HCT116 (cell line): ENCODE measurements around the gene PIP4K2A. TPM values are rescaled to one million over a fixed set of nuclear protein-coding genes. Genes with fewer than 3 reads are reported as not detected.
"Not testable (repeated sequence)": the region's sequence is repeated elsewhere in the genome, so short reads cannot be mapped to it uniquely, and the experiment has no call there.

Experiments used
- ATAC-seq: fragments of 200-7000 bp; cut with Tn5 transposase; 2 replicates; pipeline ENCODE4 v1.9.1; 2020; ENCODE audit warnings: mild to moderate bottlenecking, moderate library complexity
- BruUV-seq: library from RNA; stranded (reverse); fragments of 400-500 nt; replicated peaks from 2 replicates; lab custom pipeline; 2021; lab: Mats Ljungman, UMichigan
- CTCF ChIA-PET: fragments of 300-600 bp; sonication (Branson Sonifier 250); formaldehyde crosslinking; loops from one replicate; lab custom pipeline; 2021; ENCODE audit warnings: antibody characterized with exemption; lab: Charles Lee
- POLR2A ChIA-PET: fragments of 300-600, 350-600 bp; sonication (Branson Sonifier 250); formaldehyde crosslinking; loops from one replicate; lab custom pipeline; 2021; ENCODE audit warnings: antibody characterized with exemption; lab: Charles Lee
- RAD21 ChIA-PET, 2 experiments: fragments of 300-600 bp; sonication (Branson Sonifier 250); formaldehyde crosslinking; loops; one replicate each; lab custom pipeline; 2023; ENCODE audit warnings: low total read pairs in 2 of 2; ENCODE audit not compliant: uncharacterized antibody in 2 of 2, unreplicated experiment in 2 of 2, low non-redundant PET in 1 of 2; lab: Charles Lee
- DNase-seq: peaks from one replicate; pipeline ENCODE4 v3.0.0-alpha.2; 2010; ENCODE audit warnings: low read depth, low spot score
- H2AFZ ChIP-seq: fragments of 200-600 bp; shearing (Covaris generic), sonication (generic); 2 replicates; pipeline ENCODE4 v1.6.1; 2017; ENCODE audit warnings: low read depth, mixed run types, mixed read lengths, antibody characterized with exemption, low read length; ENCODE audit not compliant: poor library complexity, severe bottlenecking
- H3K27ac ChIP-seq: 2 replicates; pipeline ENCODE4 v1.5.1; 2012; ENCODE audit warnings: low read depth, low read length
- H3K27me3 ChIP-seq: fragments of 200-600 bp; sonication (generic); 2 replicates; pipeline ENCODE4 v1.6.1; 2016; ENCODE audit warnings: mixed run types, low read length, mixed read lengths; ENCODE audit not compliant: insufficient read depth
- H3K36me3 ChIP-seq, 2 experiments: fragments of 200-500 bp in 1 of 2; fragments of 200-600 bp in 1 of 2; sonication (Bioruptor generic) in 1 of 2; sonication (generic) in 1 of 2; 2 replicates each; pipeline versions ENCODE4 v1.5.1 to v1.6.1; 2014 to 2016; ENCODE audit warnings: low read length in 2 of 2, inconsistent platforms in 1 of 2, mixed read lengths in 1 of 2, mixed run types in 1 of 2; ENCODE audit not compliant: insufficient read depth in 2 of 2, control insufficient read depth in 1 of 2
- H3K4me1 ChIP-seq, 2 experiments: fragments of 200-600 bp in 1 of 2; sonication (generic) in 1 of 2; 2 replicates each; pipeline versions ENCODE4 v1.5.1 to v1.6.1; 2012 to 2017; ENCODE audit warnings: low read length in 2 of 2, inconsistent platforms in 1 of 2, mild to moderate bottlenecking in 1 of 2, mixed read lengths in 1 of 2, mixed run types in 1 of 2, moderate library complexity in 1 of 2; ENCODE audit not compliant: insufficient read depth in 2 of 2, control insufficient read depth in 1 of 2
- H3K4me2 ChIP-seq: fragments of 200-600 bp; sonication (generic); 2 replicates; pipeline ENCODE4 v1.6.1; 2017; ENCODE audit warnings: mixed run types, low read length, mixed read lengths
- H3K4me3 ChIP-seq, 2 experiments: fragments of 200-600 bp in 1 of 2; sonication (generic) in 1 of 2; replicated peaks in 1 of 2; 2 replicates each; pipeline ENCODE4 v1.5.1; 2011 to 2016; ENCODE audit warnings: low read length in 2 of 2, control low read depth in 1 of 2, low read depth in 1 of 2, mild to moderate bottlenecking in 1 of 2, mixed read lengths in 1 of 2, mixed run types in 1 of 2
- H3K79me2 ChIP-seq: fragments of 200-600 bp; sonication (generic); 2 replicates; pipeline ENCODE4 v1.6.1; 2017; ENCODE audit warnings: mild to moderate bottlenecking, mixed run types, low read length, moderate library complexity, mixed read lengths; ENCODE audit not compliant: insufficient read depth
- H3K9ac ChIP-seq: fragments of 200-600 bp; sonication (generic); 2 replicates; pipeline ENCODE4 v1.6.1; 2016; ENCODE audit warnings: low read length, mixed read lengths
- H3K9me2 ChIP-seq: fragments of 200-600 bp; sonication (generic), shearing (Covaris generic); 2 replicates; pipeline ENCODE4 v1.6.1; 2017; ENCODE audit warnings: mixed run types, mild to moderate bottlenecking, moderate library complexity; ENCODE audit not compliant: insufficient read depth
- H3K9me3 ChIP-seq, 2 experiments: fragments of 200-500 bp in 1 of 2; fragments of 200-600 bp in 1 of 2; sonication (Bioruptor generic) in 1 of 2; sonication (generic) in 1 of 2; 2 replicates each; pipeline ENCODE4 v1.6.1; 2014 to 2017; ENCODE audit warnings: low read length in 2 of 2, mixed read lengths in 2 of 2, inconsistent platforms in 1 of 2, low read depth in 1 of 2, mild to moderate bottlenecking in 1 of 2, mixed run types in 1 of 2, moderate library complexity in 1 of 2; ENCODE audit not compliant: control insufficient read depth in 1 of 2, insufficient read depth in 1 of 2
- H4K20me1 ChIP-seq: fragments of 200-600 bp; sonication (generic), shearing (Covaris generic); 2 replicates; pipeline ENCODE4 v1.6.1; 2017; ENCODE audit warnings: mixed run types, mild to moderate bottlenecking, moderate library complexity; ENCODE audit not compliant: insufficient read depth
- CTCF ChIP-seq, 3 experiments: fragments of 200-600 bp in 1 of 3; sonication (generic) in 1 of 3; IDR thresholded peaks in 2 of 3; conservative IDR thresholded peaks in 1 of 3; 2 replicates each; pipeline ENCODE4 v1.5.1; 2012 to 2017; ENCODE audit warnings: low read depth in 2 of 3, low read length in 2 of 3, antibody characterized with exemption in 1 of 3, borderline replicate concordance in 1 of 3, control low read depth in 1 of 3, mild to moderate bottlenecking in 1 of 3, mixed read lengths in 1 of 3, mixed run types in 1 of 3, moderate library complexity in 1 of 3; ENCODE audit not compliant: insufficient read depth in 1 of 3
- RAD21 ChIP-seq: IDR thresholded peaks from 2 replicates; pipeline ENCODE4 v1.6.1; 2012; ENCODE audit warnings: low read depth, mild to moderate bottlenecking
- intact Hi-C: fragments of 100-400 bp; cut with micrococcal nuclease; formaldehyde crosslinking; loops from 2 replicates; pipeline ENCODE4 v1.10.0; 2022
- total RNA-seq: library from RNA; stranded (reverse); gene quantifications from one replicate; pipeline ENCODE4 v1.2.1, GENCODE V29; 2021; ENCODE audit not compliant: unreplicated experiment

Gene PIP4K2A
- total RNA-seq, 1 experiment from 2014 or later: 41.9 TPM

- H4K20me1 ChIP-seq, CTCF ChIA-PET, H2AFZ ChIP-seq, H3K27ac ChIP-seq, H3K9ac ChIP-seq, H3K9me3 ChIP-seq, POLR2A ChIA-PET, intact Hi-C loops, DNase-seq, H3K4me3 ChIP-seq, H3K4me1 ChIP-seq, H3K9me2 ChIP-seq, H3K36me3 ChIP-seq, H3K79me2 ChIP-seq, BruUV-seq, RAD21 ChIA-PET, H3K27me3 ChIP-seq: not testable (repeated sequence)
- H3K4me2 ChIP-seq: peak overlapping the region; percentile 32; the same call in 1 of the 2 replicates
- 0 out of 6 replicates have a peak, but pooled peaks of 1 of the 3 experiments have one; percentile 14 for TF ChIP-seq CTCF (IDR thresholded peaks at IDR 0.05 in 2 of 3, conservative IDR thresholded peaks at IDR 0.05 in 1 of 3; ENCODE audit: borderline replicate concordance in 1 of 3, insufficient read depth in 1 of 3, low read depth in 2 of 3, low read length in 2 of 3)
- TF ChIP-seq RAD21: 0 out of 2 replicates have a peak, but pooled peaks have one; percentile 20
- ATAC-seq: peak; percentile 62
Measured at GRCh38 chr10:22513483-22514413, 200.6 kb downstream of the PIP4K2A start.

GRCh38 chr10:22512015-22512414 lies 202.4 kb downstream of the PIP4K2A start:
- H2AFZ ChIP-seq, H3K79me2 ChIP-seq, H3K4me1 ChIP-seq, H3K36me3 ChIP-seq, H3K9me2 ChIP-seq, H3K4me2 ChIP-seq, RAD21 ChIA-PET, ATAC-seq, CTCF ChIA-PET, intact Hi-C loops, POLR2A ChIA-PET, H3K4me3 ChIP-seq, H3K9ac ChIP-seq, H3K9me3 ChIP-seq, H3K27me3 ChIP-seq, H3K27ac ChIP-seq, DNase-seq, BruUV-seq, H4K20me1 ChIP-seq: not testable (repeated sequence)

- RAD21 ChIA-PET, H3K4me3 ChIP-seq, H3K36me3 ChIP-seq, DNase-seq, CTCF ChIA-PET, ATAC-seq, POLR2A ChIA-PET, BruUV-seq, H3K9me2 ChIP-seq, H3K27ac ChIP-seq, H3K4me2 ChIP-seq, H3K9ac ChIP-seq, H2AFZ ChIP-seq, H3K27me3 ChIP-seq, H3K79me2 ChIP-seq, intact Hi-C loops, H3K4me1 ChIP-seq, H3K9me3 ChIP-seq, H4K20me1 ChIP-seq: not testable (repeated sequence)
Measured at GRCh38 chr10:22508214-22508613, 206.2 kb downstream of the PIP4K2A start.
